HG03139 (cell line): ENCODE data around the gene SEC14L1.
"Not testable (repeated sequence)": the region's sequence is repeated elsewhere in the genome, so short reads cannot be mapped to it uniquely, and the experiment has no call there.

Source experiments
- ATAC-seq: cut with Tn5 transposase; IDR thresholded peaks from one replicate; pipeline ENCODE4 v1.9.1; 2021; ENCODE audit not compliant: unreplicated experiment

SEC14L1 gene

GRCh38 chr17:77115947-77116346, 24.8 kb upstream of the SEC14L1 start:
- no peak for ATAC-seq

GRCh38 chr17:77116371-77116860, 24.4 kb upstream of the SEC14L1 start:
- no peak for ATAC-seq

- no peak for ATAC-seq
Observed at GRCh38 chr17:77117415-77117814, 23.4 kb upstream of the SEC14L1 start.

GRCh38 chr17:77118251-77118928, 22.4 kb upstream of the SEC14L1 start:
- no peak for ATAC-seq

GRCh38 chr17:77119668-77120301, 21.0 kb upstream of the SEC14L1 start:
- ATAC-seq: no peak

GRCh38 chr17:77120868-77121267, 19.9 kb upstream of the SEC14L1 start:
- no peak for ATAC-seq

- no peak for ATAC-seq
Observed at GRCh38 chr17:77124192-77124889, 16.4 kb upstream of the SEC14L1 start.

- no peak for ATAC-seq
Observed at GRCh38 chr17:77125432-77125901, 15.3 kb upstream of the SEC14L1 start.

- no peak for ATAC-seq
Observed at GRCh38 chr17:77126519-77126918, 14.2 kb upstream of the SEC14L1 start.

- ATAC-seq: no peak
Observed at GRCh38 chr17:77127735-77128361, 12.9 kb upstream of the SEC14L1 start.

GRCh38 chr17:77128896-77129567, 11.7 kb upstream of the SEC14L1 start:
- ATAC-seq: no peak

GRCh38 chr17:77129568-77130301, 11.0 kb upstream of the SEC14L1 start:
- no peak for ATAC-seq

- no peak for ATAC-seq
Observed at GRCh38 chr17:77130525-77130924, 10.2 kb upstream of the SEC14L1 start.

- no peak for ATAC-seq
Observed at GRCh38 chr17:77131904-77132303, 8.9 kb upstream of the SEC14L1 start.

- no peak for ATAC-seq
Observed at GRCh38 chr17:77132411-77133086, 8.2 kb upstream of the SEC14L1 start.

GRCh38 chr17:77133087-77133638, 7.6 kb upstream of the SEC14L1 start:
- ATAC-seq: no peak

GRCh38 chr17:77136420-77136767, 4.4 kb upstream of the SEC14L1 start:
- no peak for ATAC-seq

GRCh38 chr17:77137111-77137510, 3.7 kb upstream of the SEC14L1 start:
- ATAC-seq: no peak

GRCh38 chr17:77137886-77138285, 2.9 kb upstream of the SEC14L1 start:
- ATAC-seq: not testable (repeated sequence)
